HG03520 (cell line): Measurements from ENCODE around the gene TUBB4A.
"Not testable (repeated sequence)": the region's sequence is repeated elsewhere in the genome, so short reads cannot be mapped to it uniquely, and the experiment has no call there.

Experiments
- ATAC-seq: cut with Tn5 transposase; IDR thresholded peaks from one replicate; pipeline ENCODE4 v1.9.1; 2021; ENCODE audit warnings: mild to moderate bottlenecking, moderate library complexity; ENCODE audit not compliant: unreplicated experiment

TUBB4A gene

DNA sequence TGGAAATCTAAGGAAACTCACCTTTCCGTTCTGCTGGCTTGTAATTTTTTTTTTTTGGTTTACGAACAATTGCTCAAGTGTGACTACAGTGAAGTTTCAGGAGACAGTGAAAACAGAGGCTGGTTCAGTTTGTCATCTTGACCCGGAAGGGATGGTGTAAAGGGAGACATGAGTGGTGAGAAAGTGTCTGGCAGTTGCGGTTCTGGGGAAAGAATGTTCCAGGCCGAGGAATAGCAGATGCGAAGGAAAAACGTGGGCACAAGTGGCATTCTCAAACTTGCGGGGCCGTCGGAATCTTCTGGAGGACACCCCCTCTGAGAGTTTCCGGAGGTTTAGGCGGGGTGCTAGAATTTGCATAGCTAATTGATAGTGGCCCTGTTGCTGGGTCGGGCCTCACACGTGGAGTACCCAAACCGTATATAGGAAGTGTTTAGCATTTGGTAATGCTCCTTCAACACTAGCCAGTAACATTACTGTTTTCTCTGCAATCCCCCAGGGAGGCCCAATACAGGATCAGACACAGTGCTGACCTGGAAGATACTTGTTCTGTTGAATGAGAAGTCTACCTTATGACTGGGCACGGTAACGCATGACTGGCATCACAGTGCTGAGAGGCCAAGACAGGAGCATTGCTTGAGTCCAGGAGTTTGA is 25.9 kb upstream of the TUBB4A start:
- ATAC-seq: peak; percentile 40

DNA sequence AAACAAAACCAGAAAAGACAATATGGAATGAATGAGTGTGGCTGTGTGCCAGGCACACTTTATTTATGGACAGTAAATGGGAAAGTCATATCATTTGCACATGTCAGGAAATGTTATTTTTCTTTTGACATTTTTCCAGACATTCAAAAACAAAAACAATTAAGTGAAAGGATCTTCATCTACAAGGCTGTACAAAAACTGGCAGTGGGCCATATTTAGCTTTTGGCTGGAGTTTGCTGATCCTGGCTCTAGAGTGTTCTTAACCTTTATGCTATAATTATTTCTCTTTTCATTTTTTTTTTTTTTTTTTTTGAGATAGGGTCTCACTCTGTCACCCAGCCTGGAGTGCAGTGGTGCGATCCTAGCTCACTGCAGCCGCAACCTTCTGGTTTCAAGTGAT is 22.2 kb upstream of the TUBB4A start:
- ATAC-seq: no peak

DNA sequence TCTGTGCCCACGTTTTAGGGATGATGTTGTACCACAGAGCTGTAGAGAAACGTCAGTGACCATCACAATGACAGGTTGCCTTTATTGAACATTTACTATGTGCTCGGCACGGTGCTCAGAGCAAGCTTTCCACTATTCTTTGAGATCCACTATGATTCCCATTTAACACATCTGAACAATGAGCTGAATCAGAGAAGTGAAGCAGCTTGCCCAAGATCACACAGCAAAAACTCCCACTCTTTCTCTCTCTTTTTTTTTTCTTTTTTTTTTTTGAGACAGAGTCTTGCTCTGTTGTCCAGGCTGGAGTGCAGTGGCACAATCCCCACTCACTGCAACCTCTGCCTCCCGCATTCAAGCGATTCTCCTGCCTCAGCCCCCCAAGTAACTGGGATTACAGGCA is 20.6 kb upstream of the TUBB4A start:
- ATAC-seq: no peak

DNA sequence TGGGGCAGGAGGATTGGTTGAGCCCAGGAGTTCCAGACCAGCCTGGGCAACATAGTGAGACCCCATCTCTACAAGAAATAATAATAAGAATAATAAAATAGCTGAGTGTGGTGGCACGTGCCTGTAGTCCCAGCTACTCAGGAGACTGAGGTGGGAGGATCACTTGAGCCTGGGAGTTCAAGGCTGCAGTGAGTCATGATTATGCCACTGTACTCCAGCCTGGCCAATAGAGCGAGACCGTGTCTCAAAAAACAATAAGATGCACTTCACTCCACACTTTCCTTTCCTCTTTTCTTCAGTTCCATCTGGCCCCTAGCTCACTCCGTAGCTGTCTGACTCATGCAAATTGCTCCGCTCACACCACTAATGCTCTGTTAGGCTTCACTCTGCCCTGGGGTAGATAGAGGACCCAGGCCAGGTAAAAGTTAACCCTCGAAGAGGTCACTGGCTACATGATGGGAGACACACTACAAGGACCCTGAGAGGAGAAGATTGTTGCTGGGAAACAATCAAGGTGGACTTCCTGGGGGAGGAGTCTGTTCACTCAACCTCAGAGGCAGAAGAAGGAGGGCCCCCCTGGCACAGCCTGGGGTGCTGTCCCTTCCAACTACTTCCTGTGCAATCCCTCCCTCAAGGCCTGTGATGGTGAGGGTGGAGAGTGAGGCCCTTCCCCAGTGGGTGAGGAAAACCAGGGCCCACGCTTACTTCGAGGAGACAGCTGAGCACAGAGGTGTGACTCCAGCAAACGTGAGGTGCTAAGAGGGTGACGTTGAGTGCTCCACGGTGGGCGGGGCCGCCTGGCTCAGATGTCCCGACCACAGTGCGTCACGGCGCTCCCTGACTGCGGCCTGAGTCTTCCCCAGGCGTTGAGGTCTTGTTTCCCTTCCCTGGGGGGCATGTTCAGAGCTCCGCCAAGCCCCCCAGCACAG is 19.9 kb upstream of the TUBB4A start:
- ATAC-seq: peak; percentile 35

- ATAC-seq: no peak
Observed at GRCh38 chr19:6519289-6519688, 17.2 kb upstream of the TUBB4A start.

GRCh38 chr19:6518145-6518911 is 16.2 kb upstream of the TUBB4A start:
- no peak for ATAC-seq

DNA sequence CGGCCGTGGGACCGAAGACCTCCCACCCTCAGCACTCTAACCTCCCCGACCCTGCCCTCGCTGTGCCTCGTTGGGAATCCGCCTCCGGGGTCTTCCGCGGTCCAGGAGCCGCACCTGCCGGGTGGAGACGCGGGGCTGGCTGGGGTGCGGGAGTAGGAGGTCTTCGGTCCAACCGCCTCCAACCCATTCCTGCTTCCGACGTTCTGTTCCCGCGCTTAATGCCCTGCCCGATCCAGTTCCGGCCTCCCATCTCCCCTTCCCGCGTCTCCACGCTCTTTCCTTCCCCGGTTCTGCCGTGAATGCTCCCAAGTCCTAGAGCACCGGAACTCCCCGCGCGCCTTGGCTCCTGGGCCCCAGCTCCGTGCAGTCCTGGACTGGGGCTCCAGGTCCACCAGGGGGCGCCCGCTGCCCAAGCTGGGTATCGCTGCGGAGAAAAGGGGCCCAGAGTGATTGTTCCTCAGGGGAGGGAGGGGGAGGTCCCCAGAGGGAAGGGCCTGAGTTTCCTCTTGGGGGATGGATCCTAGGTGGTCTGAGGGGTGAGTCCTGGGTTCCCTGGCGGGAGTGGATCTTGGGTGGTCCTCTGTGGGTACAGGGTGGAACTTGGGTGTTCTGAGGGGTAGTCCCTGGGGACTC is 14.7 kb upstream of the TUBB4A start:
- peak; percentile 41 for ATAC-seq

- peak; percentile 32 for ATAC-seq
Observed at GRCh38 chr19:6516018-6516658, 14.0 kb upstream of the TUBB4A start.

DNA sequence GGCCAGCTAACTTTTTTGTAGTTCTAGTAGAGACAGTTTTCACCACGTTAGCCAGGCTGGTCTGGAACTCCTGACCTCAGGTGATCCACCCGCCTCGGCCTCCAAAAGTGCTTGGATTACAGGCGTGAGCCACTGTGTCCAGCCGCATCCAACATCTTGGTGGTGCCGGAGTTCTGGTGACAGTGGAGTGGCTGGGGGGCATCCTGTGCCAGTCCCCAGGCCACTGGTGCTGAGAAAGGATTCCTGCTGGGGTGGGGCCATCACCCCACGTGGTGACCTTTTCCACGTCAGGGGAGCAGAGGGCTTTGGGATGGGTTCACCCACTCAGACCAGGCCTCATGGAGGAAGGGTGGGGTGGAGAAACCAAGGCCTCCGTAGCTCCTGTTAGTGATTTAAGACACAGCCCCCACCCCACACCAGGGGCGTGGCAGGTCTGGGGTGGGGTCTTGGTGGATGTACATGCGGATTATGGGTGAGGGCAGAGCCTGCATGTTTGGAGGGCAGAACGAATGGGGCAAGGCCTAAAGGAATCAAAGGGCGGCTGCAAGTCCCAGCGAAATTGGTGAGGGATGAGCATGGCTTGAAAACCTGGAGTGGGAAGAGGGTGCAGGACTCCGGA is 12.9 kb upstream of the TUBB4A start:
- ATAC-seq: no peak

DNA sequence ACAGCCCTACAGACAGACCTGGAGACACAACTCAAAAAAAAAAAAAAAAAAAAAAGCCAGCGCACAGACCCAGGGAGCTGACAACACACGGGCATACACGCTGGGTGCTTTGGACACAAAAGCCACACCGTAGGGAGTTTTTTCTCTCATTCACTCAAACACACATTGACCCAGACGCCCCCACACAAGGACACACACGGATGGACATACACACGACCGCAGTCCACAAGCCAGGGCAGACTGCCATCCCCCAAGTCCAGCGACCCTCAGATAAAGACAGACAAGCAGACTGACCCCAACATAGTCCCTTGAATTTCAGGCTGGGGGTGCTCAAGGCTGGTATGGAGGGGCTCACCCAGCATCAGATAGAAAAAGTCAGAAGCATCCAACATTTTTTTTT is 12.0 kb upstream of the TUBB4A start:
- no peak for ATAC-seq

DNA sequence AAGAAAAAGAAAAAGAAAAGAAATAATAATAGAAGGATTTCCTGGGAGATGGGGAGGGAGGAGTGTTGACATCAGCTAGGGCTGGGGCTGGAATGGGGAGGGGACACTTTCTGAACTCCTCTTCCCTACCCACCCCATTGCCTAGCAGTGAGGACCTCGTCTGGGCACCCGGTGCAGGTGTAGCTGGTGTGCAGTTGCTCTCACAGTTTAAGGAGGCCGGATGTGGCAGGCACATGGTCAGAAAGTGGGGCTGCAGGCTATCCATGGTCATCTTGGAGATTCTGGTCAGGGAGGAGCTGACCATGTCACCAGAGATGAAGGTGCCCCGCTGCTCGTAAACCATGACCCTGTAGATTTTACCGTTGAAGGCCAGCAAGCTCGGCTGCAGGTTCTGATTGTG is 8.5 kb upstream of the TUBB4A start:
- no peak for ATAC-seq

DNA sequence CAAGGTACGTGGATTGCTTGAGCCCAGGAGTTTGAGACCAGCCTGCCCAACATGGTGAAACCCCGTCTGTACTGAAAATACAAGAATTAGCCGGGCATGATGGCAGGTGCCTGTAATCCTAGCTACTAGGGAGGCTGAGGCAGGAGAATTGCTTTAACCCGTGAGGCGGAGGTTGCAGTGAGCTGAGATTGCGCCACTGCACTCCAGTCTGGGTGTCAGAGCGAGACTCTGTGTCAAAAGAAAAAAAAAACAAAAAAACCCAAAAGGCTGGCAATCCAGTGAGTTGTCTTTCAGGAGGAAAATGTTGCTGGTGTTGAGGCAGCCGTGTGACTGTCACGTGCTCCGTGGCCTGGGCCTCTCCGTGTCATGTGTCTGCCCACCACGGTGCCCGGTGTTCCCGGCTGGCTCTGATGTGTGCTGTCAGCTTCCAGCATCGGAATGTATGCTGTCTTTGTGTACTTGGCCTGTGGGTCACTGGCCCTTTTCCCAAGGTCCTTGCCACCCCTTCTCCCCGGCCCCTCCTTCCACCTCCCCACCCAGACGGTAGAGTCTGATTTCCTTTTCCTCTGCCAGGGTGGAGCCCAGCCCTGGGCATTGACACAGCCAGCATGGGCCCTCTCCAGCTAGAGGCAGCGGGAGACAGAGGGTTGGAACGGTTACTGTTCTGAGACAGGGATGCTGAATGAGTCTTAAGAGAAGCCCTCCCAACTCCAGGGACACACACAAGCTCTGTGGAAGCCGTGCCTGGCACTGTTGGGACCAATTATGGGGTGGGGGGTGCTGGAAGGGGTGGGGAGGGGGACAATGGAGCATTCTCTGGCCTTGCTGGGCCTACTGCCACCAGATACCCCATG is 7.2 kb upstream of the TUBB4A start:
- ATAC-seq: no peak

DNA sequence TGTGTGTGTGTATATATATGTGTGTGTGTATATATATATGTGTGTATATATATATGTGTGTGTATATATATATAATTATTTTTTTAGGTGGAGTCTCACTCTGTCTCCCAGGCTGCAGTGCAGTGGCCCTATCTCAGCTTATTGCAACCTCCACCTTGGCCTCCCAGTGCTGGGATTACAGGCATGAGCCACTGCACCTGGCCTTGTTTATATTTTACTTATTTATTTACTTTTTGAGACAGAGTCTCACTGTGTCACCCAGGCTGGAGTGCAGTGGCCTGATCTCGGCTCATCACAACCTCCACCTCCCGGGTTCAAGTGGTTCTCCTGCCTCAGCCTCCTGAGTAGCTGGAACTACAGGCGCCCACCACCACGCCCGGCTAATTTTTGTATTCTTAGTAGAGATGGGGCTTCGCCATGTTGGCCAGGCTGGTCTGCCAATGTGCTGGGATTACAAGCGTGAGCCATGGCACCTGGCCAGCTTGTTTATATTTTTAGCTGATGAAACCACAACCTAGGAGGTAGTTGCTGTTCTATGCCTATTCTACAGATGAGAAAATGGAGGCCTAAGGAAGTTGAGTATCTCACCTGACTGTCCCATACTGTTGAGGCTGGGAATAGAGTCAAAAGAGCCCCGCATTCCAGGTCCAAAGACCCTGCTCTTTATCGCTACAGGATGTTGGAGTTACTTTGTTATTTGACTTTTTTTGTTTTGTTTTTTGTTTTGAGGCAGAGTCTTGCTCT is 6.1 kb upstream of the TUBB4A start:
- ATAC-seq: not testable (repeated sequence)

DNA sequence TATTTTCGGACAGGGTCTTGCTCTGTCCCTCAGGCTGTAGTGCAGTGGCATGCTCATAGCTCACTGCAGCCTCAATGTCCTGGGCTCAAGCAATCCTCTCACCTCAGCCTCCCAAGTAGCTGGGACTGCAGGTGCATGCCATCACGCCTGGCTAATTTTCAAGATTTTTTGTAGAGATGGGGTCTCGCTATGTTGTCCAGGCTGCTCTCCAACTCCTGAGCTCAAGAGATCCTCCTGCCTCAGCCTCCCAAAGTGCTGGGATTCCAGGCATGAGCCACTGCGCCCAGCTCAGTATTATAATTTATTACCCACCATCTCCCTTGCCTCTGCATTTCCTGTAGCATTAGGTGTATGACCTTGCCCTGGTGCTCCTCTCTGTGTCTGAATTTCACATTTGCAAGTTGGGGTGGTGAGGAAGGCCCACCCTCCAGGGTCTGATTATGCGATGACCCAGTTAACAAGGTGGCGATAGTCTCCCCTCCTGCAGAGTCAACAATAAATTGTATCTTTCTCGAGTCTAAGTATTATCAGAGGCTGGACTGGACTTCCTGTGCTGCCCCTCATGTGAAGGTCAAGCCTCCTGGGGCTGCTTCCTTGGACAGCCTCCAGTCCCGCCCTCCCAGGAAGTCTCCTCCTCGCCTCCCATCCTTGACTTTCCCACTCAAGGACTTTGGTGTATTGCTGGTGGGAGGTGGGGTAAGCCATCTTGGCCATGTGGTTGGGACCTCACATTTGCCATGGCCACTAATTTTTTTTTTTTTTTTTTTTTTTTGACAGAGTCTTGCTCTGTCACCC is 1.5 kb upstream of the TUBB4A start:
- ATAC-seq: no peak

DNA sequence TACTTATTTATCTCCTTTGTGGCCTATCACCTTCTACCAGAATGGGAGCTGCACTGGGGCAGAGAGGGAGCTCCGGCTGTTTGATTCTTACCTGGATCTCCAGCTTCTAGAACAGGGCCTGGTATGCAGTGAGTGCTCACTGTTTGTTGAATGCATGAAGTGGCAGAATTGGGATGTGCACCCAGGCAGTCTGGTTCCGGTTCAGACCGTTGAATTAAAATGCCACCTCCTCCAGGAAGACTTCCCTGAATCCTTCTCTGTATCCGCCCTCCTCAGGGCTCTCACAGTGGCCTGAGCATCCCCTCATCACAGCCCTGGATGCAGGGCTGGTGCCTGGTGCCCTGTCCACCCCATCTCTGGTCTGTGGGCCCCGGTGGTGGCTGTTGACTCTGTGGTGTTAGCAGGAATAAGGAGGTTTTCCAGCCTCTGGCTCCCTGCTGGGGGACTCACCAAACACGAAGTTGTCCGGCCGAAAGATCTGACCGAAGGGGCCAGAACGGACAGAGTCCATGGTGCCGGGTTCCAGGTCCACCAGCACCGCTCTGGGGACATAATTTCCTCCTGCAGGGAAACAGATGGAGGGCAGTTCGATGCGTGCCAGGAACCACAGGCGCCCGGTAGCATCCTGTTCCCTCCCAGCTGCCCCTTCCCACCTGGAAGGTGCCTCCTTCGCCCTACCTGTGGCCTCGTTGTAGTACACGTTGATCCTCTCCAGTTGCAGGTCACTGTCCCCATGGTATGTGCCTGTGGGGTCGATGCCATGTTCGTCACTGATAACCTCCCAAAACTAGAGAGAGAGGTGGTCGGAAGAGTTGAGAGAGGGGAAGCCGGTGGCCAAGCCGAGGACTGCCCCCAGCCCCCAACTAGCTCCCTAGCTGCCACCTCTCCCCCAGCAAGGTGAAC is 1.0 kb downstream of the TUBB4A start:
- ATAC-seq: no peak

GRCh38 chr19:6499052-6499790 is 2.9 kb downstream of the TUBB4A start:
- ATAC-seq: no peak
